Progenitor cell of endocrine pancreas (in vitro differentiated cells): ENCODE data around the gene KCNA3. TPM values are rescaled to one million over a fixed set of nuclear protein-coding genes. Genes with fewer than 3 reads are reported as not detected.

Experiments used
- DNase-seq: peaks from one replicate; pipeline ENCODE4 v3.0.0; 2021; ENCODE audit warnings: low spot score; ENCODE audit not compliant: unreplicated experiment
- H3K27ac Mint-ChIP-seq: 2 replicates; pipeline ENCODE4 v1.8.0; 2021; ENCODE audit warnings: mild to moderate bottlenecking, moderate library complexity, mixed read lengths
- H3K27me3 Mint-ChIP-seq: 2 replicates; pipeline ENCODE4 v1.8.0; 2021; ENCODE audit warnings: mixed read lengths
- H3K36me3 Mint-ChIP-seq: 2 replicates; pipeline ENCODE4 v1.8.0; 2022; ENCODE audit warnings: mixed read lengths; ENCODE audit not compliant: insufficient read depth
- H3K4me1 Mint-ChIP-seq: 2 replicates; pipeline ENCODE4 v1.8.0; 2021; ENCODE audit warnings: low read depth, mixed read lengths
- H3K4me3 Mint-ChIP-seq: 2 replicates; pipeline ENCODE4 v1.8.0; 2021; ENCODE audit warnings: low read depth, mild to moderate bottlenecking, moderate library complexity, mixed read lengths
- H3K9me3 Mint-ChIP-seq: 2 replicates; pipeline ENCODE4 v1.8.0; 2021; ENCODE audit warnings: low read depth, mixed read lengths
- total RNA-seq: library from RNA; stranded (reverse); gene quantifications from 2 replicates; pipeline ENCODE4 v1.2.1, GENCODE V29; 2021
- TF ChIP-seq, protein P1 (sequence below): fragments of 200-600 bp; sonication (generic); IDR thresholded peaks from one replicate; pipeline ENCODE4 v1.5.0; 2021; ENCODE audit warnings: antibody characterized with exemption, mild to moderate bottlenecking; ENCODE audit not compliant: unreplicated experiment

Gene KCNA3
- total RNA-seq, 1 donor from 2014 or later, result 0.72 TPM

DNA sequence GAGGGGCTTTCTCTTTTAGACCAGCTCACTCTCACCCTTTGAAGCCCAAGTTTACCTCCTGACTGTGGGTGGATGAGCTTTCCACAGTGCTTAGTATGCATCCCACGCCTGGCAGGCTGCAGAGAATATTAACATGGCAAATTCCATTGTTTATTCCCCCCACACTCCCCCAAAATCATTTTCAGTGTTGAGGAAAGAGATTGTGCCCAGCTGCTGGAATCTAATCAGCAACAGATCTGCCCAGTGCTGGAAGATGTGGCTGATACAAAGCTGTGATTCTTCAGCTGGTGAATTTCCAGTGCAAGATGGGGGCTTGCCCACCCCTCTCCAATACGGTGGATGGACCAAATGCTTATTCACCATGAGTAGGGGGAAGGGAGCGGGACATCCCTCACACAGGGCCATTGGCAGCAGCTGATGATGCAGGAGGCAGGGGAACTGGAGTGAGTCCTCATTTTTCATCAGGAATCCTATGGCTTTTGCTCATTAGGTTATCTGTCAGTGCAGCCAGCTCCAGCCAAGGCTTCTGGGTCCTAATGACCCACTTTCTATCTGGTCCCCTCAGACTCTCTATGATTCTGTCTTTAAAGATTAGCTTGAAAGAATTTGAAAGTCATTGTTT, 39.7 kb upstream of the KCNA3 start:
- Mint-ChIP-seq H3K36me3 (no peaks in the 10 kb centered on the region), H3K27me3 (peaks cover 6% of the 10 kb centered on the region), H3K4me1 (no peaks in the 10 kb centered on the region), H3K27ac (no peak overlapping the region), H3K9me3 (no peaks in the 10 kb centered on the region), H3K4me3 (no peak overlapping the region)
- DNase-seq, result no peak
- TF ChIP-seq, protein P1, sequence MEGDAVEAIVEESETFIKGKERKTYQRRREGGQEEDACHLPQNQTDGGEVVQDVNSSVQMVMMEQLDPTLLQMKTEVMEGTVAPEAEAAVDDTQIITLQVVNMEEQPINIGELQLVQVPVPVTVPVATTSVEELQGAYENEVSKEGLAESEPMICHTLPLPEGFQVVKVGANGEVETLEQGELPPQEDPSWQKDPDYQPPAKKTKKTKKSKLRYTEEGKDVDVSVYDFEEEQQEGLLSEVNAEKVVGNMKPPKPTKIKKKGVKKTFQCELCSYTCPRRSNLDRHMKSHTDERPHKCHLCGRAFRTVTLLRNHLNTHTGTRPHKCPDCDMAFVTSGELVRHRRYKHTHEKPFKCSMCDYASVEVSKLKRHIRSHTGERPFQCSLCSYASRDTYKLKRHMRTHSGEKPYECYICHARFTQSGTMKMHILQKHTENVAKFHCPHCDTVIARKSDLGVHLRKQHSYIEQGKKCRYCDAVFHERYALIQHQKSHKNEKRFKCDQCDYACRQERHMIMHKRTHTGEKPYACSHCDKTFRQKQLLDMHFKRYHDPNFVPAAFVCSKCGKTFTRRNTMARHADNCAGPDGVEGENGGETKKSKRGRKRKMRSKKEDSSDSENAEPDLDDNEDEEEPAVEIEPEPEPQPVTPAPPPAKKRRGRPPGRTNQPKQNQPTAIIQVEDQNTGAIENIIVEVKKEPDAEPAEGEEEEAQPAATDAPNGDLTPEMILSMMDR, result no peak

DNA sequence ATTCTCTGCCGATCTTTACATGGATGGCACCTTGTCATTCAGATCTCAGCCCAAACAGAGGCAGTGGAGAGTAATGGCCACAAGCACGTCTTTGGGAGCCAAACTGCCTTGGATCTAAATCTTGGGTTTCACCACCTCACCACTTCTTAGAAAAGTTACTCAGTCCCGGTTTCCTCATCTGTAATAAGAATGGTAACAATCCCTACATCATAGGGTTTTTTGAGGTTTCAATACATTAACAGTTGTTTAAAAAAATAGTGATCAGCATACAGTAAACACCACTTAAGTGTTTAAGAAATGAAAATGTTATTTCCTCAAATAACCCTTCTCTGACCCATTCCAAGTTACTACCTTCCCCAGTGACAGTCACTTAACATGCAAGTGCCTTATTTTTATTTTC, 38.5 kb upstream of the KCNA3 start:
- no peaks in the 10 kb centered on the region for H3K9me3 Mint-ChIP-seq
- H3K27me3 Mint-ChIP-seq, result peaks cover 6% of the 10 kb centered on the region
- no peak overlapping the region for H3K4me3 Mint-ChIP-seq
- H3K27ac Mint-ChIP-seq, result no peak overlapping the region
- no peak for DNase-seq
- TF ChIP-seq, protein P1, result no peak
- H3K36me3 Mint-ChIP-seq, result no peaks in the 10 kb centered on the region
- no peaks in the 10 kb centered on the region for H3K4me1 Mint-ChIP-seq

- Mint-ChIP-seq H3K4me1 (no peaks in the 10 kb centered on the region), H3K27ac (no peak overlapping the region), H3K9me3 (no peaks in the 10 kb centered on the region), H3K4me3 (no peak overlapping the region), H3K36me3 (no peaks in the 10 kb centered on the region), H3K27me3 (peaks cover 3% of the 10 kb centered on the region)
- TF ChIP-seq, protein P1, result no peak
- no peak for DNase-seq
Measured at GRCh38 chr1:110710314-110710713, 35.6 kb upstream of the KCNA3 start.

GRCh38 chr1:110708974-110709440, 34.3 kb upstream of the KCNA3 start:
- Mint-ChIP-seq H3K9me3 (no peaks in the 10 kb centered on the region), H3K27ac (no peak overlapping the region), H3K4me1 (no peaks in the 10 kb centered on the region), H3K27me3 (peaks cover 3% of the 10 kb centered on the region), H3K4me3 (no peak overlapping the region), H3K36me3 (no peaks in the 10 kb centered on the region)
- TF ChIP-seq, protein P1, result no peak
- DNase-seq, result no peak

DNA sequence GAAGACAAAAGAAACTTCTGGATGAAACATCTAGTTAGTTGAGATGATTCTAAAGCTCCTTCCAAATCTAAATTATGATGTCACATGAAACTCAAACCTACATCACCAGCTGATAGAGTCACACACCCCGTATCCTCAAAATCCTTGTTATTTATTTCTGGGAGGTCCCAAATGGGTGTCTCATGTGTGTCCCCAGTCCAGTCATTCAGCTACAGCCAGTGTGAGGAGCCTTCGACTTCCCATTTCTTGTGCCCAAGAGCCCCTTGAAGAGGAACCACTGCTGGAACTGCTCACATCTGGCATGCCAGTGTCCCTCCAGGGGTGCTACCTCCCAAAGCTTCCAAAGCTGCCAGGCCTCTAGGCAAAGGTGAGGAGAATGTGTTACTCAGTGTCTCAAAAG, 32.5 kb upstream of the KCNA3 start:
- no peak for DNase-seq
- no peaks in the 10 kb centered on the region for H3K4me1 Mint-ChIP-seq
- H3K9me3 Mint-ChIP-seq, result no peaks in the 10 kb centered on the region
- no peaks in the 10 kb centered on the region for H3K36me3 Mint-ChIP-seq
- H3K4me3 Mint-ChIP-seq, result no peak overlapping the region
- no peaks in the 10 kb centered on the region for H3K27me3 Mint-ChIP-seq
- no peak overlapping the region for H3K27ac Mint-ChIP-seq
- TF ChIP-seq, protein P1, result no peak
